AG09309 (cell line): ENCODE measurements around the gene C9orf85.
"Not testable (repeated sequence)": the region's sequence is repeated elsewhere in the genome, so short reads cannot be mapped to it uniquely, and the experiment has no call there.

Experiments used
- DNase-seq: peaks from one replicate; pipeline ENCODE4 v3.0.0-alpha.2; 2010; ENCODE audit warnings: low read depth
- H3K4me3 ChIP-seq: 2 replicates; pipeline ENCODE4 v1.5.1; 2011; ENCODE audit warnings: mild to moderate bottlenecking, low read depth, low read length, moderate library complexity; ENCODE audit not compliant: control insufficient read depth
- CTCF ChIP-seq: IDR thresholded peaks from 2 replicates; pipeline ENCODE4 v1.5.1; 2011; ENCODE audit warnings: mild to moderate bottlenecking, low read depth, low read length, inconsistent platforms; ENCODE audit not compliant: insufficient read depth, control insufficient read depth; ENCODE audit errors: missing control alignments

Gene C9orf85

DNA sequence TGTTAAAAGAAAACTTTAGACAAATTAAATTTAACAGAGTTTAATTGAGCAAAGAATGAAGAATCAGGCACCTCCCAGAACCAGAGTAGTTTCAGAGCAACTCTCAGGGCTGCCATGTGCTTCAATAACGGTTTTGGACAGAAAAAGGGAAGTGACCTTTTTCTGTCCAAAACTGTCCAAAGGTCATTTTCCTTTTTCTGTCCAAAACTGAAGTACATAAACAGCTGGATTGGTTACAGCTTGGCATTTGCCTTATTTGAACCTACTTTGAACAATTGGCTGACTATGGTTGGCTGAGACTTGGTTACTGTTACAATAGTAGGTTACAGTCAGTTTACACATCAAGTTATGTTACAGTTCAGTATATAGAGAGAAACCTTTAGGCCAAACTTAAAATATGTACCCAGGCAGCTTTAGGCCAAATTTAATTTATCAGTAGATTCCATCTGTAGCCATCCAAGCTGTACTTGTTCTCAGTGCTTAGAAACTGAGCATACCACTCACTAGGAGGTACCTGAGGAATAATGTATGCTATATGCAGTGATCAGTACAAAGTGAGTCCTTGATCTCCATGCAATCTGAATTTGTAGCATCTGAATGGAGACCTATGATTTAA is 44.0 kb downstream of the C9orf85 start:
- no peak for TF ChIP-seq CTCF
- no peak overlapping the region for H3K4me3 ChIP-seq
- no peak for DNase-seq

GRCh38 chr9:71962328-71962727 is 50.9 kb downstream of the C9orf85 start:
- DNase-seq, result no peak
- H3K4me3 ChIP-seq, result no peak overlapping the region
- no peak for TF ChIP-seq CTCF

- DNase-seq, H3K4me3 ChIP-seq: not testable (repeated sequence)
These were observed 52.1 kb downstream of the C9orf85 start for GRCh38 chr9:71963471-71963996.

DNA sequence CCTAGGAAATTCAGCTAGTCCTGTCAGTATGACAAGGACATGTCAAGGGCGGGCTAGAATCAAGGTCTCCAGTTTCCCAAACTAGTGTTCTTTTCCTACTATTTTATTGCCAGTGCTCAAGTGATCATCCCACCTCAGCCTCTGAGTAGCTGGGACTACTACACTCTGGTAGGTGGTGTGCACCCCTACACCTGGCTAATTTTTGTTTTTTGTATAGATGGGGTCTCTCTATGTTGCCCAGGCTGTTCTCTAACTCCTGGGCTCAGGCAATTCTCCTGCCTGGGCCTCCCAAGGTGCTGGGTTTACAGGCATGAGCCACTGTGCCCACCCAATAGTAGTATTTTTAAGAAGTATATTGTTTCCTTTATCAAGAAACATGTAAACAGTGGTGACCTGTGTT is 54.0 kb downstream of the C9orf85 start:
- DNase-seq, result no peak
- no peak for TF ChIP-seq CTCF
- H3K4me3 ChIP-seq, result no peak overlapping the region

- DNase-seq, result no peak
- TF ChIP-seq CTCF, result no peak
- no peak overlapping the region for H3K4me3 ChIP-seq
These were observed 55.2 kb downstream of the C9orf85 start for GRCh38 chr9:71966601-71967000.

DNA sequence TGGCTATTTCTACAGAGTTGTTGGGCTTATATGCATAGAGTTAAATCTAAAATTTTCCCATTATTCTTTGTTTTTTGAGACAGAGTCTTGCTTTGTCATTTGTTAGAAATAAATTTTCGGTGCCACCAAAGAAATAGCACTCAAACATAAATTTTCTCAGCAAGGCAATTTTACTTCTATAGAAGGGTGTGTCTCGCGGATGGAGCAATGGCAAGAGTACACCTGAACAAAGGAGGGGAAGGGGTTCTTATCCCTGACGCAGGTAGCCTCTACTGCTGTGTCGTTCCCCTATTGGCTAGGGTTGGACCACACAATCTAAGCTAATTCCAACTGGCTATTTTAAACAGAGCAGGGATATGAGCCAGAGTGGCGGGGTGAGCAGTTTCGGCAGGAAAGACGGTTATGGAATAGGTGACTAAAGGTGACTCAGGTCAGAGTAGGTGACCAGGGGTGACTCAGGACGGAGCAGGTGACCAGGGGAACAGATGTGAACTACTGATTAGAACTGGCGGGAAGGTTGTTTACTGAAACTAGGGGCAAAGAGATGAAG is 57.2 kb downstream of the C9orf85 start:
- DNase-seq, result no peak
- no peak for TF ChIP-seq CTCF
- H3K4me3 ChIP-seq, result no peak overlapping the region

- H3K4me3 ChIP-seq, result no peak overlapping the region
- peak; percentile 34 for TF ChIP-seq CTCF
- peak; percentile 8 for DNase-seq
These were observed 64.4 kb downstream of the C9orf85 start for GRCh38 chr9:71975833-71976232.
